Osteoblast (primary cell): Measurements from ENCODE around the gene HMCES. TPM values are rescaled to one million over a fixed set of nuclear protein-coding genes. Genes with fewer than 3 reads are reported as not detected.
A peak's percentile ranks its signal among the peaks of the same experiment; 100 is the strongest.
"Not testable (repeated sequence)": the region's sequence is repeated elsewhere in the genome, so short reads cannot be mapped to it uniquely, and the experiment has no call there.

Source experiments
- DNase-seq: peaks from one replicate; pipeline ENCODE4 v3.0.0; 2011; ENCODE audit warnings: low spot score, mixed read lengths; ENCODE audit not compliant: insufficient read length; ENCODE audit errors: missing footprints
- H2AFZ ChIP-seq: 2 replicates; pipeline ENCODE4 v1.6.0; 2011; ENCODE audit warnings: mild to moderate bottlenecking, low read length
- H3K27ac ChIP-seq: 2 replicates; pipeline ENCODE4 v1.5.1; 2011; ENCODE audit warnings: mild to moderate bottlenecking, low read depth, low read length, moderate library complexity
- H3K27me3 ChIP-seq: 2 replicates; pipeline ENCODE4 v1.6.0; 2012; ENCODE audit warnings: mild to moderate bottlenecking, control low read depth, inconsistent platforms, low read length, moderate library complexity; ENCODE audit not compliant: insufficient read depth
- H3K36me3 ChIP-seq: 2 replicates; pipeline ENCODE4 v1.5.1; 2011; ENCODE audit warnings: mild to moderate bottlenecking, low read length, control low read depth, moderate library complexity; ENCODE audit not compliant: insufficient read depth
- H3K4me1 ChIP-seq: 2 replicates; pipeline ENCODE4 v1.5.1; 2011; ENCODE audit warnings: mild to moderate bottlenecking, low read length, control low read depth, moderate library complexity; ENCODE audit not compliant: insufficient read depth
- H3K4me2 ChIP-seq: 2 replicates; pipeline ENCODE4 v1.6.0; 2011; ENCODE audit warnings: mild to moderate bottlenecking, low read length; ENCODE audit not compliant: insufficient read depth
- H3K4me3 ChIP-seq: fragments of 200-600 bp; sonication (generic); 3 replicates; pipeline ENCODE4 v1.5.1; 2012; ENCODE audit warnings: mild to moderate bottlenecking, low read length, inconsistent platforms; ENCODE audit not compliant: insufficient read depth
- H3K79me2 ChIP-seq: 2 replicates; pipeline ENCODE4 v1.6.0; 2012; ENCODE audit warnings: mild to moderate bottlenecking, low read length, control low read depth, inconsistent platforms; ENCODE audit not compliant: insufficient read depth
- H3K9me3 ChIP-seq: 2 replicates; pipeline ENCODE4 v1.5.1; 2011; ENCODE audit warnings: low read depth, low read length, control low read depth
- H4K20me1 ChIP-seq: 2 replicates; pipeline ENCODE4 v1.6.0; 2012; ENCODE audit warnings: mild to moderate bottlenecking, low read length, control low read depth; ENCODE audit not compliant: insufficient read depth
- CTCF ChIP-seq: IDR thresholded peaks from 2 replicates; pipeline ENCODE4 v1.5.1; 2011; ENCODE audit warnings: mild to moderate bottlenecking, low read depth, low read length, moderate library complexity; ENCODE audit errors: extremely low read depth
- total RNA-seq: library from RNA; depleted of rRNA; stranded (reverse); fragments of >200 nt; gene quantifications from 2 replicates; pipeline ENCODE4 v1.2.3, GENCODE V29; 2012

Gene HMCES
- total RNA-seq, 1 donor, result 10.5 TPM

- H2AFZ ChIP-seq, result no peak overlapping the region
- H3K4me3 ChIP-seq, result no peak overlapping the region
- H3K36me3 ChIP-seq, result no peaks in the 10 kb centered on the region
- H3K27me3 ChIP-seq, result no peaks in the 10 kb centered on the region
- no peak overlapping the region for H3K4me2 ChIP-seq
- peak; percentile 91 for DNase-seq
- no peak for TF ChIP-seq CTCF
- H3K27ac ChIP-seq, result no peak overlapping the region
- H3K4me1 ChIP-seq, result no peaks in the 10 kb centered on the region
- H4K20me1 ChIP-seq, result no peaks in the 10 kb centered on the region
- H3K9me3 ChIP-seq, result no peaks in the 10 kb centered on the region
- H3K79me2 ChIP-seq, result no peaks in the 10 kb centered on the region
Measured at GRCh38 chr3:129336093-129336706, 57.5 kb downstream of the HMCES start.

GRCh38 chr3:129337719-129338118 lies 59.0 kb downstream of the HMCES start:
- H3K79me2 ChIP-seq, H2AFZ ChIP-seq, H3K4me1 ChIP-seq, H3K27ac ChIP-seq, H3K4me3 ChIP-seq, H3K27me3 ChIP-seq, H3K4me2 ChIP-seq, H3K36me3 ChIP-seq, H3K9me3 ChIP-seq, H4K20me1 ChIP-seq: not testable (repeated sequence)
- DNase-seq, result peak; percentile 54

GRCh38 chr3:129339186-129339585 lies 60.5 kb downstream of the HMCES start:
- DNase-seq, H3K27me3 ChIP-seq, H2AFZ ChIP-seq, H3K4me1 ChIP-seq, H3K4me3 ChIP-seq, H3K9me3 ChIP-seq, H3K4me2 ChIP-seq, H3K27ac ChIP-seq, H4K20me1 ChIP-seq, H3K36me3 ChIP-seq, H3K79me2 ChIP-seq: not testable (repeated sequence)

GRCh38 chr3:129339833-129340232 lies 61.2 kb downstream of the HMCES start:
- H3K36me3 ChIP-seq, H3K4me2 ChIP-seq, H4K20me1 ChIP-seq, H3K27ac ChIP-seq, H3K79me2 ChIP-seq, H3K4me3 ChIP-seq, H3K27me3 ChIP-seq, H3K4me1 ChIP-seq, DNase-seq, H3K9me3 ChIP-seq, H2AFZ ChIP-seq: not testable (repeated sequence)

GRCh38 chr3:129341331-129342141 lies 62.9 kb downstream of the HMCES start:
- DNase-seq, result peak; percentile 71
- Histone ChIP-seq H3K9me3 (no peaks in the 10 kb centered on the region), H3K4me1 (peaks cover 7% of the 10 kb centered on the region), H3K36me3 (no peaks in the 10 kb centered on the region), H3K79me2 (no peaks in the 10 kb centered on the region), H3K27me3 (peaks cover 15% of the 10 kb centered on the region), H2AFZ (no peak overlapping the region), H3K27ac (no peak overlapping the region), H3K4me2 (no peak overlapping the region), H4K20me1 (no peaks in the 10 kb centered on the region), H3K4me3 (no peak overlapping the region)
- TF ChIP-seq CTCF, result no peak
